Activated CD4-positive, alpha-beta T cell treated with anti-CD3 and anti-CD28 coated beads, Interleukin-2, Interleukin-6, amounts not matched to agents 100 ng/mL and 50 ng/mL, durations not matched to agents 16 hours and 8 hours (primary cell): ENCODE measurements around the gene LY6G6D.

ENCODE experiments used
- DNase-seq: peaks from one replicate; pipeline ENCODE4 v3.0.0-alpha.2; 2020

Gene LY6G6D

DNA sequence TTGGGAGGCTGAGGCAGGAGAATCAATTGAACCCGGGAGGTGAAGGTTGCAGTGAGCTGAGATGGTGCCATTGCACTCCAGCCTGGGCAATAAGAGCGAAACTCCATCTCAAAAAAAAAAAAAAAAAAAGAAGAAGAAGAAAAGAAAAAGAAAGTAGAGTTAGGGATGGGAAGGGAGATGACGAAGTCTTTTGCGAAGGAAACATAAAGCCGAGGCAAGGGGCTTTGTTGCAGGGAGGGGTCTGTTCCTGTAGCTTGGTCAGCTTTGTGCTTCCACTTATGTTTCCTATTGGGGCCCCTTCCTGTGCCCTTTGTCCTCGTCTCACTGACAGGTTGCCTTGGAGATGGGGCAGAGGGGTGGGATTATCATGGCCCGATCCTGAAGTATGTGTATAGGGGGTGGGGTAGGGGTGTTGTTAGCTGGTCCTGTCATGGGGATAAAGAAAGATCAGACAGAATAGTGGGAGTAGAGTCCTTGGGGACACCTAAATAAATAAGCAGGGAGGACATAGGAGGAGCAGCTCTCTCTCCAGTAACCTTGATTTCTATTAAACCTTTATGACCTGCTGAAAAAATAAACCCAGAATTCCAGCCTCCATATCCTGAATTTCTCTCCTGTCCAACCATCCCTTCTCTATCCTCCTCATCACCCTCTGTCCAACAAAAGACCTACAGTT lies 22.3 kb downstream of the LY6G6D start:
- peak; percentile 48 for DNase-seq

DNA sequence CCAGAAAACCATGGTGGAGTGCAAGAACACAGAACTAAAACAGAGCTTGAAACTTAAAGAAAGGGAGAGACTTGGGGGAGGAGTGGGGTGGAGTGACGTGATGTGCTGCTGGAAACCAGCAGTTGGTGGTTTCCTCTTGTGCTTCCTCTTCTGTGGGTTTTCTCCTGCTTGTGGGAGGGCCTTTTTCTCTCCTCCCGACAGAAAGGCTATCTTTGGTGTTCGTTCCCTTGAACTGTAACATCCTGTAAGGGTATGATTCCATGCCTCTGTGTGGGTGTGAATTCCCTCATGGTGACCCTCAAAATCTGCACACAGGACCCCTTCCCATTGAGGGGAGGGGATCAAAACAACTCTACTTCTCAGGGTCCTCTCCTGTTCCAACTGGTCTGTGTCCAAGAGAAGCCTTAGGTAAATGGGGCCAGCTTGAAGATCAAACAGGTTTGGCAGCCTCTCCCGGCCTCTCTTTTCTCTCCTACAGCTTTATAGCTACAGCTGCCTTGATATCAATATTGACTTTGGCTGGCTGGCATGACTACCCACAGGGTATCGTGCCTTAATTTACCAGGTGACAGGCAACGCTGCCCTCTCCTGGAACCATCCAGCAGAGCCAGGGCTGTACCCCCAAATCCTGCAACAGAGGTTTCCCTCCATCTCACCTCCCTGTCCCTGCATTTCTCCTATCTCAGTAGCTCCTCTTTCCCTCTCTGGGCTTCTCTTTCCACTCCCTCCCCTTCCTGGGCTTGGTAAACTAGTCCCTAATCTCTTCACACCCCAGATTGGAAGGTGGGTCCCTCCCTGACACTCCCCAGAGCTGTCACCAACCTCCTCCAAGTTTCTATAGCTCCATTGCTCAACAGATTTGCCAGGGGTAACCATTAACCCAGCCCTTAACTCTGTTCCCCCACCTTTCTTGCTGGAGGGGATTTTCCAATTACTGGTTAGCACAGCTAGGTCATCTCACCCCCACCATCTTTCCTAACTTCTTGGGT lies 23.1 kb downstream of the LY6G6D start:
- DNase-seq = peak; percentile 87

DNA sequence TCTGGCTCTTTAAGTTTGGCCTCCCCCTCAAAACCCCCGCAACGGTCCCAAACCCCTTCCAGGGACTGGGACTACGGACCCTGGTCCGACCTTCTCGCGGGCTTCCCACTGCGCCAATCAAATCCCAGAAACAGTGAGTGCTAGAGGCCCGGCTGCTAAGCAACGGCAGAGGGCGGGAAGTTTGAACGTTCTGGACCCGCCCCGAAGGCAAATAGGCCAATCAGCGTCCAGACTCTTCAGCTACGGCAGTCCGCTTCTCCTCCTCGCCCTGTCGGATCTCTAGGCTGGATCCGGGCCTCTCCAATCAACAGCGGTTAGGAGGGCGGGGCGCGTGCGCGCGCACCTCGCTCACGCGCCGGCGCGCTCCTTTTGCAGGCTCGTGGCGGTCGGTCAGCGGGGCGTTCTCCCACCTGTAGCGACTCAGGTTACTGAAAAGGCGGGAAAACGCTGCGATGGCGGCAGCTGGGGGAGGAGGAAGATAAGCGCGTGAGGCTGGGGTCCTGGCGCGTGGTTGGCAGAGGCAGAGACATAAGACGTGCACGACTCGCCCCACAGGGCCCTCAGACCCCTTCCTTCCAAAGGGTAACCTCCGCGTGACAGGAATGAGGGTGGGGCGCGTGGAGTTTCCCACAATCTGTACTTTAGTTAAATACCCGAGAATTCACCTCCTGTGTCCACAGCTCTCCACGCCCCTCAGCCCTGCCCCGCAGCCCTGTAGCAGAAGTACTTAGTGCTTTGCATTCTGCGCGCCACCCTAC lies 24.7 kb downstream of the LY6G6D start, which contains the start of gene MSH5:
Gene MSH5 (plus strand): TSS at position 367 of the 758 bp plus-strand sequence. CDS start 462 bp downstream, outside the sequence.
- DNase-seq = peak; percentile 99

DNA sequence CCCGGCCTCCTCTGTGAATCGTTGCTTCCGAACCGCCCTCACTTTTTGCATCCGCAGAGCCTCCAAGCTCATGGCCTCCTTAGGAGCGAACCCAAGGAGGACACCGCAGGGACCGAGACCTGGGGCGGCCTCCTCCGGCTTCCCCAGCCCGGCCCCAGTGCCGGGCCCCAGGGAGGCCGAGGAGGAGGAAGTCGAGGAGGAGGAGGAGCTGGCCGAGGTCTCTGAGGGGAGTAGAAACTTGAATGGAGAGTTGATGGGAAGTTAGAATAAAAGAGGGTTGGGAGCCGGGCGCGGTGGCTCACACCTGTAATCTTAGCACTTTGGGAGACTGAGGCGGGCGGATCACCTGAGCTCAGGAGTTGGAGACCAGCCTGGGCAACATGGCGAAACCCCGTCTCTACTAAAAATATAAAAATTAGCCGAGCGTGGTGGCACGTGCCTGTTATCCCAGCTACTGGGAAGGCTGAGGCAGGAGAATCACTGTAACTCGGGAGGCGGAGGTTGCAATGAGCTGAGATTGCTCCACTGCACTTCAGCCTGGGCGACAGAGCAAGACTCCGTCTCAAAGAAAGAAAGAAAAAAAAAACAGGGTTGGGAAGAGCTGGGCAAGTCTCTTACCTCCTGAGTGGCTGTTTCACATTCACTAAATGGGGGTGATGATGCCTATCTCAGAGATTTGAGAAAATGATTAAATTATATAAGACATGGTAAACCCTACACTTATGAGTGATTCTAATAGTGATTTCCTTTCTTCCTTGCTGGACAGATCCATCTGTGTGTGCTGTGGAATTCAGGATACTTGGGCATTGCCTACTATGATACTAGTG lies 25.5 kb downstream of the LY6G6D start:
- DNase-seq = peak; percentile 44

DNA sequence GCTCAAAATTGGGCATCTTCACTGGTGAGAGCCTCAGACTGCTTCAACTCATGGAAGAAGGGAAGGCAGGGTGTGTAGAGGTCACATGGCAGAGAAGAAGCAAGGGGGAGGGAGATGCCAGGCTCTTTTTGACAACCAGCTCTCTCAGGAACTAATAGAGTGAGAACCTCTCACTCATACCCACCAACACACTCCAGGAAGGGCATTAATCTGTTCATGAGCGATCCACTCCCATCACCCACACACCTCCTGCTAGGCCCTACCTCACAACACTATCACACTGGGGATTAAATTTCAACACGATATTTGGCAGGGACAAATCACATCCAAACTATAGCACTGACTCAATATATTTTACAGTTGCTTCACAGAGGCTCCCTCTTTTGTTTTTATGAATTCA lies 26.7 kb downstream of the LY6G6D start:
- no peak for DNase-seq

DNA sequence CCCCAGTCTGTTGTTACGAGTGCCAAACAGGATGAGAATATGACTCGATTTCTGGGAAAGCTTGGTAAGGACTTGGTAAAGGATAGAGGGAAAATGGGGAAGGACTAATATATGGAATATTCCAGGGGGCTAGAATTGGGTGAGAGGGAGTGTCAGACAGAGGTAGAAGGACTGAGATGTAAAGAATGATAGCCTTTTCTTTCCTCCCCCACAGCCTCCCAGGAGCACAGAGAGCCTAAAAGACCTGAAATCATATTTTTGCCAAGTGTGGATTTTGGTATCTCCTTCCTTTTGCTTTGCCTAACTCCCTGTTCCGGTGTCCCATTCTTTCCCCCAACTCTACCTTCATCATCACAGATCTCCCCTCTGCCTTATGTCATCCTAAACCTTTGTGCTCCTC lies 27.7 kb downstream of the LY6G6D start:
- DNase-seq = no peak

DNA sequence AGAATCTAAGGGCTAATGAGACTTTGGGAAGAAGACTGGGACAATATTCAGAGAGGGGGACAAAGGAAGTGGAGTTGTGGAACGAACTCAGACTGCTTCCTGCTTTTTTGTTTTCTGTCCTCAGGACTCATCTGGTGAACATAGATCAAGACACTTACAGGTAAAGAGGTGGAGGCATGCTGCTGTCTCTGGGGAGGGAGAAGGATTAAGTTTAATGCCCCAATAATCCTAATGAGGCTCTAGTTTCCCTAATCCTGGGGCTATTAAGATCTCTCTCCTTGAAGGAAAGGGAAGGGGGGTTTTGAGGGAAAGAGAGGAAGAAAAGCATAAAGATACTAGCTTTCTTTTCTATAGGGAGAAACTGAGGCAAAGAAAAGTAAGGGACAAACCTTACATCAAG lies 29.3 kb downstream of the LY6G6D start:
- DNase-seq = no peak

DNA sequence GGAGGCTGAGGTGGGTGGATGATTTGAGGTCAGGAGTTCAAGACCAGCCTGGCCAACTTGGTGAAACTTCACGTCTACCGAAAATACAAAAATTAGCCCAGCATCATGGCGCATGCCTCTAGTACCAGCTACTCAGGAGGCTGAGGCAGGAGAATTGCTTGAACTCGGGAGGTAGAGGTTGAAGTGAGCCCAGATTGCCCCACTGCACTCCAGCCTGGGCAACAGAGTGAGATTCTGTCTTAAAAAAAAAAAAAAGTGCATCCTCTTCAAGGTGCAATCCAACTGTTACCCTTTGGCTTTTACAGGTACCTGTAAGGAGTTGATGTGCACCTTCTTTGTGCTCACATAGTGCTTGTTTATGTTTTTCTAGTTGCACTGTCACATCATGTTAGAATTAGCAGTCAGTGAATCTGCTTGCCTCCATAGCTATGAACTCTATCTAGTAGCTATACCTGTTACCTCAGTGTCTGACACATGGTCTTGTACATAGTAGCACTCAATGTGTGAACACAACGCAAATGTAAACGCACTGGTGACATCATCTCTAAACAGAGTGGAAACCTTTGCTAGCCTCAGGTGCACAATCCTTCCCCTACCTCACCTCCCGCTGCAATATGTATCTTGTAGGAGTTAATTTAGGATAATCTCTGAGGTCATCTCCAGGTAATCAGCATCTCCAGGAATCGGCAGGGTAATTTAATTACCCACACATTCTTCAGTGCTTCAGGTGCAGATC lies 34.3 kb downstream of the LY6G6D start:
- no peak for DNase-seq

DNA sequence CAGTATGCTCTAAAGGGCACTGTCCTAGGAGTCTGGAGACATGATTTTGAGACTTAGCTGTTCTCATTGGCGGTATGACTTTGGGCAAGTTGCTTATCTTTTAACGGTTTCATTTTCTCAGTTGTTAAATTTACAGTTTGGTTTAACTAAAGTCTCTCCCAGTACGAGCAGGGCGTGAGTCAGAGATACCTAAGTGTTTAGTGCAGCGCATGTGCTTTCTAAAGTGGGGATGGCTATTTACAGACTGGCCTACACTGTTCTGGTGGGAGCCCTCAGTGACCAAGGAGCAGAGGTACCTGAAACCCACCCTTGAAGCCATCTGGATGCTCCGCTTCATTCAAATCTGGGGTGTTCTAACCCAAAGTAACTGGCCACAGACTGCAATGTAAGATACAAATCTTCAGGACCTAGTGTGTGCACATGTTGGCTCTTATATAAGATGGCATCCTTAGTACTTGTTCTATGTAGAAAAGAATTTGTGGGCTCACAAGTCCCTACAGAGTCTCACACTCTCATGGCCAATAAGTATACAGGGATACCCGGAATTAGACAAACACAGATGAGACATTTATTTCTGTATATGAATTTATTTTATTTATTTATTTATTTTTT lies 35.4 kb downstream of the LY6G6D start:
- DNase-seq = no peak

DNA sequence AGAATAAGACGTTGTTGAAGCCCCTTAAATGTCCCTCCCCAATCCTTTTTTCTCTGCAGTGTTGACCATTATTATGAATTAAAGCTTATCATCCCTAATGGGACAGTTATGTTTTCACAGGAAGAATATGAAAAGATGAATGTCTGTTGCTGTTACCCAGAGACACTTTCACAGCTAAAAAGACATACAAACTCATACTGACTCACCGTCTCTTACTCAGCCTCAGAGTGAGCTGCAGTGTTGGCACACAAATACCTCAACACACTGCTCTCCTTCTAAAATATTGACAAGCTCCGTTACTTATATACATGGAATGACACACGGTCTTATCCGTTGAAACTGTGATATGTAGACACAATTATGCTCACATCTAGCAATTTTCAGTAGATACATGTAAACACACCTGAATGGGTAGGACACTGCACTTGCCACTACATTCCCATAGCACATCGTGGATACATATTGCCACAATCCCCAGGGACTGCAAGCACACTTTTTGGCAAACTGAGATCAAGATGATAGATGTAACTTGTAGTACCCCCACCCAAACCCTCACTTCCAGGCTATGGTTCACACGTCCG lies 37.7 kb downstream of the LY6G6D start:
- DNase-seq = no peak

DNA sequence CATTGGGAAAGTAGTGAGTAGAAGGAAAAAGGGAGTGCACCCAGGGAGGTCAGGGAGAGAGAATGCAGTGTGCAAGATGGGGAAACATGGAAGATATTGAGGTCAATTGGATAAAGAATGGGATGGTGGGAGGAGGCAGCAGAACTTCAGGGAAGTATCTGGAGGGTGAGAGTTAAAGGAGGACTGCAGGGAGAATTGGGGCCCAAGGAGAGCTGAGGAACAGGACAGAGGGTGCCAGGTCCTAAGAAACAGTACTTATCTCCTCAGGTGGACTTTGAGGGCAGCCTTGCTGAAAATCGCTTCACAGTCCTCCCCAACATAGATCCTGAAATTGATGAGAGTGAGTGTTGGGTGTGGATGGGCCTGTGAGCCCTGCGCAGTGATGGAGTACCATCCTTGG lies 43.1 kb downstream of the LY6G6D start:
- no peak for DNase-seq

DNA sequence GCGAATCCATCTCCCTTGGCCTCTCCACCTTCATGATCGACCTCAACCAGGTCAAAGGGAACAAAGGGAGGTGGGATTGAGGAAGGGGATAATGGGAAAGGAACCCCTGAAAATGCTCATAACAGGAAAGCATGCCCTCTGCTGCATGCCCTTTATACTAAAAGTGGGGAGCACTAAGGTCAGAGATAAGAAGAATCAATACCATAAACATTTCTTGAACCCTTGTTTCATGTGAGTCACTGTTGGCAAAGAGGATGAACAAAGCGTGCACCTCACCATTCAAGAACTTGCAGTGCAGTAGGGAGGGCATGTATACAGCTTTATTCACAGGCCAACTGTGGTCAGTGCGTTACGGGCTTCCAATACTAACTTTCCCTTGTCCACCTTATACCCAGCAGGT lies 45.6 kb downstream of the LY6G6D start:
- DNase-seq = no peak

DNA sequence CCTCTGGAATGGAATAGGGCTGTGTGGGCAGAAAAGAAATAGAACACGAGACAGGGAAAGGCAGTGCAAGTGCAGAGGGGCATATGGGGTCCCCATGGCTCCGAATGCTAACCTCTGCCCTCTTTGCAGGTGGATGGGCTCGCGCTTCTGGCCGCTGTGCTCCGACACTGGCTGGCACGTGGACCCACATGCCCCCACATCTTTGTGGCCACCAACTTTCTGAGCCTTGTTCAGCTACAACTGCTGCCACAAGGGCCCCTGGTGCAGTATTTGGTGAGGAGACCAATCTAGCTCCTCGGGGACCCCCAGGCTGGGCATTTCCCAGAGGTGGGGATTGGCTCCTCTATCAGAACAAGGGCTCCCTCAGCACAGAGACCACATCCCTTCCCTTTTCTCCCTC lies 46.2 kb downstream of the LY6G6D start:
- no peak for DNase-seq

DNA sequence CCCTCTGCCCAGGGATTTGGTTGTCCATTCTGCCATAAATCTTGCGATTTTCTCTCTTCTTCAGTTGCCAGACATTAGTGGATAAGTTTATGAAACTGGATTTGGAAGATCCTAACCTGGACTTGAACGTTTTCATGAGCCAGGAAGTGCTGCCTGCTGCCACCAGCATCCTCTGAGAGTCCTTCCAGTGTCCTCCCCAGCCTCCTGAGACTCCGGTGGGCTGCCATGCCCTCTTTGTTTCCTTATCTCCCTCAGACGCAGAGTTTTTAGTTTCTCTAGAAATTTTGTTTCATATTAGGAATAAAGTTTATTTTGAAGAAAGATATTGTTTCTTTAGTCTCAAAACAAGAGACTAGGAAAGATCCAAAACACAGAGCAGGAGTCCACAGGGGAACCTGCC lies 47.2 kb downstream of the LY6G6D start, which contains the start of gene SAPCD1:
Gene SAPCD1 (plus strand): TSS at position 301 of the 400 bp plus-strand sequence. CDS start 399 bp downstream, outside the sequence.
- DNase-seq = no peak

DNA sequence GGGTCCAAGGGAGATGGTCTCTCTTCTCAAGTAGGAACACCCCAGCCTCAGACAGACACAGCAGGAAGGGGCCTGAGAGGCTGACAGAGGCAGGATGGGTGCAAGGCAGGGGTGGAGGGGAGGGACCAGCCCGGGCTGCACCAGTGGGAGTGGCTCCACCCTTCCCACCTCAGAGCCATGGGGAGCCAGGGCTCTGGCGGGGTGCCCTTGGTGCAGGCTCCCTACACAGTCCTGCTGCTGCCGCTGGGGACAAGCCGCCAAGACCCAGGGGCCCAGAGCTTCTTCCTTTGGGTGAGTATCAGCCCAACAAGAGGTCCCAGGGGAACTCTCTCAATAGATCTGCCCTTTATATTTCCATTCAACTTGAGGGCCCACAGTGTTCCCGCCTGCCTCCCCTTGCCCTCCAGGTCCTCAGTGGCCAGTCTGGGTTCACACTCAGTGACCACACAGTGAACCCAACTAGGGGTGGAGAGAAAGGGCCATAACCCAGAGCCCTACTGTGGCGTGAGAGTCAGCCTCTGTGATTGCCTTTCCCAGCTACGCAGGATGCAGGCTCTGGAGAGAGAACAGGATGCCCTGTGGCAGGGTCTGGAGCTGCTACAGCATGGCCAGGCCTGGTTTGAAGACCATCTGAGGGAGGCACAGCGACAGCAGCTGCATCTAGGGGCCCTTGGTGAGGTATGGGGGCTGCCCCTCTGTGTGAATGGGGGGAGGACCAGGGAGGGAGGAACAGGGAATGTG lies 47.9 kb downstream of the LY6G6D start:
- DNase-seq = no peak

DNA sequence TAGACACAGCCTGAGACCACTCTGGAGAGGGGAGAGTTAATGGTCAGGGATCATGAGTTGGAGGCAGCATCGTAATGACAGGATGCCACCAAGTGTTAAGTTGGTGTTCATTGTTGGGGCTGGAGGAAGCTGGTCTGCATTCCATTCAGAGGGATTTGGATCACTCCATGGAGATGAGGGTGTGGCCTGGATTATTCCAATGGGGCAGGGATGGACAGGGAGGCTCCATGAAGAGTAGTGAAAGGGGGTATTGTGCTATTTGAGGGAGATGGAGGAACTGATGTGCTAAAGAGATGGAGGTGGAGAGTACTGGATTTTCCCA lies 48.4 kb downstream of the LY6G6D start:
- DNase-seq = no peak

DNA sequence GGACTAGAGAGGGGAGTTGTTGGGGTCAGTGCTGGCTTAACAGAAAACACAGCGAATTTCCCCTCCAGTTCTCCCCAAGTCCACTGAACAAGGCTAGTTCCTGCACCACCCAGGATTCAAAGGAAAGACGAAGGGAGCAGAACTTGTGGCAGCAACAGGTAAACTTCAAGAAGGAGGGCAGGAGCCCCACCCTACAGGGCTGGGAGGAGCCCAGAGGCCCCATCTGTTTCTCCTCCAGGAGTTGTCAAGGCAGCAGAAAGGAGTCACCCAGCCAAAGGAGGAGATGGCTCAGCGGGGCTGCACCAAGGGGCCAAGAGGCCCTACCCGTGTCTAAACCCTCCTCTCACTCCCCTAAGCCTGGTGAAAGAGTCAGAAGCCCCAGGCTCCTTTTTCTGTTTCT lies 49.0 kb downstream of the LY6G6D start:
- DNase-seq = no peak

DNA sequence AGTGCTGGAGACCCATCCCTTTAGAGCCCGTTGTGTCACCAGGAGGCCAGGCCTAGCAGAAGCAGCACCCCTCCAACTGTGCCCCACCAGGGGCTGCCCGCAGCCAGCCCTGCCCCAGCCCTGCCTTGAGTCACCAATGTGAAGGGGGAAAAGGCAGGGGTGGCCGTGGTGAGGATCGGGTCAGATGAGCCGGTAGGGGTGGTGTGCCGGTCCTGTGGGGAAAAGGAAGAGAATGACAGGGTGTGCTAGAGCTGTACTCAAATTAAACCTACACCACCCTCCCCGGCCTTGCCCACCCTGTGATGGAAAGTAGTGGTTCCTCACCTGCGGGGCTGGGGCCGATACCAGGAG lies 50.4 kb downstream of the LY6G6D start:
- DNase-seq = no peak

DNA sequence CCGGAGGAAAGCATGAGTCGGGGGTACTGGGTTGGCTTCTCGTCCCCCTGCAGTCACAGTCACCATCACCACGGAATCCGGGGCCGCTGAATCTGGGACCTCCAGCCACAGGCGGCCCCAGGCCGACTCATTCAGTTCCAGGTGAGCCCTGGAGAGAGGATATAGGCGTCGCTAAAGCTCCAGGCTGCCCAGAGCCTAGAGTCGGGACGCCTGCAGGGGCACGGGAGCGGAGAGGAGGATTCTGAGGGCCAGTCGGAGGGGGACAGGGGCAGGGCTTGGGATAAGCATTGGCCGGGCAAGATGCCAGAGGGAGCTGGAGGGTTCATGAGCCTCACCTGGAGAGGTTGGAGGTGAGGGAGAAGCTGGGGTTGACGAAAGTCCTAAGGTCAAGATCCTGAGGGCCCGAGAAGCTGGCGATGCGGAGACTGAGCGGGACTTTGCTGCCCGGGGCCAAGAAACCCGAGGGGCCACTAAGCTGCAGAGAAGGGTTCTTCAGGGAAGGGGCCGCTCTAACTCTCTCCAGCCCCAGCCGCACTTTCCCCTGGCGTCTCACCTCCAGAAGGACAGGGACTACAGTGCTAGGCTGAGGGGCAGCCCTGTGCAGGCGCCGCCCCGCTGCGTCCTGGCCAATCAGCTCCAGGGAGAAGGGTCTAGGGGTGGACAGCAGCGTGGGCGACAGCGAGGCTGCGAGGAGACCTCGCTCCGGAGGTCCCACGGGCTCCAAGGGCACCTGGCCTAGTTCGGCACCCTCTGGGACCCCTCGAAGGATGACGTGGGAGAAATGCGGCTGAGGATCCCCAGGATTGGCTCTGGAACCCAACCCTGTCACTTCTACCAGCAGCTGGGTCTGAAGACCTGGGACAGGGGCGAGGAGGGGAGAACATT lies 51.0 kb downstream of the LY6G6D start:
- no peak for DNase-seq
